Hepatocyte (in vitro differentiated cells): ENCODE data around the gene SEMA5A. TPM values are rescaled to one million over a fixed set of nuclear protein-coding genes. Genes with fewer than 3 reads are reported as not detected.

Source experiments
- DNase-seq: peaks from one replicate; pipeline ENCODE4 v3.0.0-alpha.2; 2016; ENCODE audit warnings: low spot score
- H2AFZ ChIP-seq: fragments of 200-600 bp; sonication (generic); 2 replicates; pipeline ENCODE4 v1.6.0; 2016; ENCODE audit warnings: antibody characterized with exemption, mild to moderate bottlenecking
- H3K27ac ChIP-seq: fragments of 200-600 bp; sonication (generic); 2 replicates; pipeline ENCODE4 v1.5.1; 2016; ENCODE audit warnings: mild to moderate bottlenecking
- H3K27me3 ChIP-seq: fragments of 200-600 bp; sonication (generic); 2 replicates; pipeline ENCODE4 v1.6.1; 2016
- H3K36me3 ChIP-seq: fragments of 200-600 bp; sonication (generic); replicated peaks from 2 replicates; pipeline ENCODE4 v1.5.1; 2016; ENCODE audit warnings: low read depth; ENCODE audit not compliant: insufficient read depth
- H3K4me1 ChIP-seq: fragments of 200-600 bp; sonication (generic); 2 replicates; pipeline ENCODE4 v1.5.1; 2016; ENCODE audit warnings: mild to moderate bottlenecking, moderate library complexity; ENCODE audit not compliant: insufficient read depth
- H3K4me2 ChIP-seq: fragments of 200-600 bp; sonication (generic); 2 replicates; pipeline ENCODE4 v1.6.0; 2016
- H3K4me3 ChIP-seq: fragments of 200-600 bp; sonication (generic); 2 replicates; pipeline ENCODE4 v1.5.1; 2016; ENCODE audit warnings: mild to moderate bottlenecking
- H3K79me2 ChIP-seq: fragments of 200-600 bp; sonication (generic); 2 replicates; pipeline ENCODE4 v1.6.0; 2017; ENCODE audit warnings: mild to moderate bottlenecking
- H3K9me2 ChIP-seq: fragments of 200-600 bp; sonication (generic); replicated peaks from 2 replicates; pipeline ENCODE4 v1.6.0; 2017; ENCODE audit warnings: mild to moderate bottlenecking; ENCODE audit not compliant: insufficient read depth
- H3K9me3 ChIP-seq: fragments of 200-600 bp; sonication (generic); 2 replicates; pipeline ENCODE4 v1.5.1; 2016; ENCODE audit warnings: low read depth, mild to moderate bottlenecking
- H4K20me1 ChIP-seq: fragments of 200-600 bp; sonication (generic); 2 replicates; pipeline ENCODE4 v1.6.0; 2016; ENCODE audit warnings: mild to moderate bottlenecking; ENCODE audit not compliant: insufficient read depth, poor library complexity, severe bottlenecking
- EZH2 ChIP-seq: fragments of 200-600 bp; sonication (generic); IDR thresholded peaks from 2 replicates; pipeline ENCODE4 v1.6.1; 2016; ENCODE audit warnings: antibody characterized with exemption, mild to moderate bottlenecking, borderline replicate concordance
- EZH2phosphoT487 ChIP-seq: fragments of 200-600 bp; sonication (generic); IDR thresholded peaks from one replicate; pipeline ENCODE4 v1.6.1; 2018; ENCODE audit warnings: antibody characterized with exemption, mild to moderate bottlenecking, low read depth, moderate library complexity; ENCODE audit not compliant: unreplicated experiment, severe bottlenecking
- WGBS: methylation state at CpG from one replicate; pipeline ENCODE4 v1.1.6; 2016; ENCODE audit warnings: low lambda C conversion rate; ENCODE audit errors: missing lambda C conversion rate; 5-methylcytosine and 5-hydroxymethylcytosine counted together
- polyA plus RNA-seq: library from polyadenylated mRNA; unstranded; fragments of >200 nt; fragmentation: Nextera tagmentation; extraction: Ambion mirVana; gene quantifications from 2 replicates; pipeline ENCODE4 v1.2.1, GENCODE V29; 2016
- total RNA-seq: library from RNA; depleted of rRNA; stranded (reverse); fragments of >200 nt; gene quantifications from 2 replicates; pipeline ENCODE4 v1.2.3, GENCODE V29; 2014
- TF ChIP-seq, protein P1 (sequence below): fragments of 200-600 bp; sonication (generic); IDR thresholded peaks from 2 replicates; pipeline ENCODE4 v1.5.1; 2016; ENCODE audit warnings: antibody characterized with exemption, mild to moderate bottlenecking; ENCODE audit not compliant: poor library complexity

Gene SEMA5A
- total and polyA plus RNA-seq, 2 experiments from 2014 or later: 10.7 to 21.7 TPM

GRCh38 chr5:9447691-9448090 is 98.2 kb downstream of the SEMA5A start:
- H3K79me2 ChIP-seq: peaks cover 3% of the 10 kb centered on the region
- no peaks in the 10 kb centered on the region for H3K36me3 ChIP-seq
- H3K4me3 ChIP-seq: no peak overlapping the region
- no peaks in the 10 kb centered on the region for H3K9me2 ChIP-seq
- no peaks in the 10 kb centered on the region for H3K4me1 ChIP-seq
- no peaks in the 10 kb centered on the region for H4K20me1 ChIP-seq
- H3K27ac ChIP-seq: no peak overlapping the region
- no peak for DNase-seq
- no peaks in the 10 kb centered on the region for H3K27me3 ChIP-seq
- no peak overlapping the region for H2AFZ ChIP-seq
- H3K9me3 ChIP-seq: no peaks in the 10 kb centered on the region
- no peak overlapping the region for H3K4me2 ChIP-seq
- 90% methylated on average over 2 of the region's 2 CpGs for WGBS
- TF ChIP-seq EZH2phosphoT487: no peak
- TF ChIP-seq EZH2: no peak
- TF ChIP-seq, protein P1, sequence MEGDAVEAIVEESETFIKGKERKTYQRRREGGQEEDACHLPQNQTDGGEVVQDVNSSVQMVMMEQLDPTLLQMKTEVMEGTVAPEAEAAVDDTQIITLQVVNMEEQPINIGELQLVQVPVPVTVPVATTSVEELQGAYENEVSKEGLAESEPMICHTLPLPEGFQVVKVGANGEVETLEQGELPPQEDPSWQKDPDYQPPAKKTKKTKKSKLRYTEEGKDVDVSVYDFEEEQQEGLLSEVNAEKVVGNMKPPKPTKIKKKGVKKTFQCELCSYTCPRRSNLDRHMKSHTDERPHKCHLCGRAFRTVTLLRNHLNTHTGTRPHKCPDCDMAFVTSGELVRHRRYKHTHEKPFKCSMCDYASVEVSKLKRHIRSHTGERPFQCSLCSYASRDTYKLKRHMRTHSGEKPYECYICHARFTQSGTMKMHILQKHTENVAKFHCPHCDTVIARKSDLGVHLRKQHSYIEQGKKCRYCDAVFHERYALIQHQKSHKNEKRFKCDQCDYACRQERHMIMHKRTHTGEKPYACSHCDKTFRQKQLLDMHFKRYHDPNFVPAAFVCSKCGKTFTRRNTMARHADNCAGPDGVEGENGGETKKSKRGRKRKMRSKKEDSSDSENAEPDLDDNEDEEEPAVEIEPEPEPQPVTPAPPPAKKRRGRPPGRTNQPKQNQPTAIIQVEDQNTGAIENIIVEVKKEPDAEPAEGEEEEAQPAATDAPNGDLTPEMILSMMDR: no peak

GRCh38 chr5:9445826-9446388 is 100.0 kb downstream of the SEMA5A start:
- H3K9me3 ChIP-seq: no peaks in the 10 kb centered on the region
- H3K36me3 ChIP-seq: no peaks in the 10 kb centered on the region
- H3K4me3 ChIP-seq: no peak overlapping the region
- H3K4me1 ChIP-seq: no peaks in the 10 kb centered on the region
- H3K9me2 ChIP-seq: no peaks in the 10 kb centered on the region
- H4K20me1 ChIP-seq: no peaks in the 10 kb centered on the region
- WGBS: 68% methylated on average over 2 of the region's 2 CpGs
- H2AFZ ChIP-seq: no peak overlapping the region
- peaks cover 3% of the 10 kb centered on the region for H3K79me2 ChIP-seq
- no peak overlapping the region for H3K4me2 ChIP-seq
- TF ChIP-seq EZH2phosphoT487: no peak
- no peak for TF ChIP-seq EZH2
- TF ChIP-seq, protein P1: no peak
- H3K27me3 ChIP-seq: no peaks in the 10 kb centered on the region
- H3K27ac ChIP-seq: no peak overlapping the region
- DNase-seq: no peak

DNA sequence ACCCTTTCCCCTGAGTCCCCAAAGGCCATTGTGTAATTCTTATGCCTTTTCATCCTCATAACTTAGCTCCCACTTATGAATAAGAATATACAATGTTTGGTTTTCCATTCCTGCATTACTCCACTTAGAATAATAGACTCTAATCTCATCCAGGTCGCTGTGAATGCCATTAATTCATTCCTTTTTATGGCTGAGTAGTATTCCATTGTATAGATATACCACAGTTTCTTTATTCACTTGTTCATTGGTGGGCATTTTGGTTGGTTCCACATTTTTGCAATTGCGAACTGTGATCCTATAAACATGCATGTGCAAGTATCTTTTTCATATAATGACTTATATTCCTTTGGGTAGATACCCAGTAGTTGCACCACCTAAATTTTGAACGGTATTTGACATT is 101.5 kb downstream of the SEMA5A start:
- Histone ChIP-seq H3K9me2 (no peaks in the 10 kb centered on the region), H3K4me2 (no peak overlapping the region), H2AFZ (no peak overlapping the region), H3K9me3 (no peaks in the 10 kb centered on the region), H3K4me1 (peaks cover 6% of the 10 kb centered on the region), H3K36me3 (no peaks in the 10 kb centered on the region), H4K20me1 (no peaks in the 10 kb centered on the region), H3K27me3 (no peaks in the 10 kb centered on the region), H3K27ac (no peak overlapping the region), H3K79me2 (peaks cover 2% of the 10 kb centered on the region), H3K4me3 (no peak overlapping the region)
- 91% methylated on average over 3 of the region's 3 CpGs for WGBS
- DNase-seq: no peak
- TF ChIP-seq, protein P1: no peak
- TF ChIP-seq EZH2phosphoT487: no peak
- TF ChIP-seq EZH2: no peak

- Histone ChIP-seq H3K4me3 (no peak overlapping the region), H4K20me1 (no peaks in the 10 kb centered on the region), H3K4me1 (peaks cover 7% of the 10 kb centered on the region), H3K79me2 (no peaks in the 10 kb centered on the region), H3K36me3 (no peaks in the 10 kb centered on the region), H3K27ac (no peak overlapping the region), H3K4me2 (no peak overlapping the region), H3K9me3 (no peaks in the 10 kb centered on the region), H3K9me2 (no peaks in the 10 kb centered on the region), H3K27me3 (no peaks in the 10 kb centered on the region), H2AFZ (no peak overlapping the region)
- DNase-seq: no peak
- no peak for TF ChIP-seq EZH2
- TF ChIP-seq, protein P1: no peak
- no peak for TF ChIP-seq EZH2phosphoT487
- 97% methylated on average over 2 of the region's 2 CpGs for WGBS
Observed at GRCh38 chr5:9441610-9442009, 104.3 kb downstream of the SEMA5A start.
